WTC11 (cell line): Measurements from ENCODE around the gene MYLK.

Experiments
- FOXJ3 ChIP-seq: sonication (generic); formaldehyde crosslinking; IDR thresholded peaks from 2 replicates; pipeline ENCODE4 v1.9.0; 2021; ENCODE audit warnings: missing genetic modification reagents, mild to moderate bottlenecking, borderline replicate concordance
- IRF2 ChIP-seq: sonication (generic); formaldehyde crosslinking; IDR thresholded peaks from 2 replicates; pipeline ENCODE4 v1.8.0; 2022; ENCODE audit warnings: low read depth, missing genetic modification reagents, borderline replicate concordance
- KAT7 ChIP-seq: sonication (generic); formaldehyde crosslinking; IDR thresholded peaks from 2 replicates; pipeline ENCODE4 v1.8.1; 2023; ENCODE audit warnings: missing genetic modification reagents, mild to moderate bottlenecking, borderline replicate concordance
- NR3C1 ChIP-seq: sonication (generic); formaldehyde crosslinking; conservative IDR thresholded peaks from 2 replicates; pipeline ENCODE4 v1.8.1; 2023; ENCODE audit warnings: low read depth, mild to moderate bottlenecking, missing genetic modification reagents
- TEAD4 ChIP-seq: sonication (generic); formaldehyde crosslinking; IDR thresholded peaks from 2 replicates; pipeline ENCODE4 v1.8.0; 2022; ENCODE audit warnings: mild to moderate bottlenecking, missing genetic modification reagents
- TF ChIP-seq, protein P1 (sequence below): fragments of 200-600 bp; IDR thresholded peaks from 2 replicates; pipeline ENCODE4 v1.8.0; 2022; ENCODE audit warnings: antibody characterized with exemption
- TF ChIP-seq, protein P2 (sequence below): sonication (generic); formaldehyde crosslinking; IDR thresholded peaks from 2 replicates; pipeline ENCODE4 v1.8.1; 2023; ENCODE audit warnings: mild to moderate bottlenecking, missing genetic modification reagents, borderline replicate concordance
- TF ChIP-seq, protein P3 (sequence below): sonication (generic); formaldehyde crosslinking; IDR thresholded peaks from 2 replicates; pipeline ENCODE4 v1.8.1; 2023; ENCODE audit warnings: mild to moderate bottlenecking, missing genetic modification reagents

- TF ChIP-seq, protein P1, sequence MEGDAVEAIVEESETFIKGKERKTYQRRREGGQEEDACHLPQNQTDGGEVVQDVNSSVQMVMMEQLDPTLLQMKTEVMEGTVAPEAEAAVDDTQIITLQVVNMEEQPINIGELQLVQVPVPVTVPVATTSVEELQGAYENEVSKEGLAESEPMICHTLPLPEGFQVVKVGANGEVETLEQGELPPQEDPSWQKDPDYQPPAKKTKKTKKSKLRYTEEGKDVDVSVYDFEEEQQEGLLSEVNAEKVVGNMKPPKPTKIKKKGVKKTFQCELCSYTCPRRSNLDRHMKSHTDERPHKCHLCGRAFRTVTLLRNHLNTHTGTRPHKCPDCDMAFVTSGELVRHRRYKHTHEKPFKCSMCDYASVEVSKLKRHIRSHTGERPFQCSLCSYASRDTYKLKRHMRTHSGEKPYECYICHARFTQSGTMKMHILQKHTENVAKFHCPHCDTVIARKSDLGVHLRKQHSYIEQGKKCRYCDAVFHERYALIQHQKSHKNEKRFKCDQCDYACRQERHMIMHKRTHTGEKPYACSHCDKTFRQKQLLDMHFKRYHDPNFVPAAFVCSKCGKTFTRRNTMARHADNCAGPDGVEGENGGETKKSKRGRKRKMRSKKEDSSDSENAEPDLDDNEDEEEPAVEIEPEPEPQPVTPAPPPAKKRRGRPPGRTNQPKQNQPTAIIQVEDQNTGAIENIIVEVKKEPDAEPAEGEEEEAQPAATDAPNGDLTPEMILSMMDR: no peak
- TF ChIP-seq FOXJ3 (CRISPR knock-in tag) (no peak), KAT7 (CRISPR knock-in tag) (no peak), TEAD4 (no peak), IRF2 (no peak), NR3C1 (CRISPR knock-in tag) (no peak)
- TF ChIP-seq, protein P2, sequence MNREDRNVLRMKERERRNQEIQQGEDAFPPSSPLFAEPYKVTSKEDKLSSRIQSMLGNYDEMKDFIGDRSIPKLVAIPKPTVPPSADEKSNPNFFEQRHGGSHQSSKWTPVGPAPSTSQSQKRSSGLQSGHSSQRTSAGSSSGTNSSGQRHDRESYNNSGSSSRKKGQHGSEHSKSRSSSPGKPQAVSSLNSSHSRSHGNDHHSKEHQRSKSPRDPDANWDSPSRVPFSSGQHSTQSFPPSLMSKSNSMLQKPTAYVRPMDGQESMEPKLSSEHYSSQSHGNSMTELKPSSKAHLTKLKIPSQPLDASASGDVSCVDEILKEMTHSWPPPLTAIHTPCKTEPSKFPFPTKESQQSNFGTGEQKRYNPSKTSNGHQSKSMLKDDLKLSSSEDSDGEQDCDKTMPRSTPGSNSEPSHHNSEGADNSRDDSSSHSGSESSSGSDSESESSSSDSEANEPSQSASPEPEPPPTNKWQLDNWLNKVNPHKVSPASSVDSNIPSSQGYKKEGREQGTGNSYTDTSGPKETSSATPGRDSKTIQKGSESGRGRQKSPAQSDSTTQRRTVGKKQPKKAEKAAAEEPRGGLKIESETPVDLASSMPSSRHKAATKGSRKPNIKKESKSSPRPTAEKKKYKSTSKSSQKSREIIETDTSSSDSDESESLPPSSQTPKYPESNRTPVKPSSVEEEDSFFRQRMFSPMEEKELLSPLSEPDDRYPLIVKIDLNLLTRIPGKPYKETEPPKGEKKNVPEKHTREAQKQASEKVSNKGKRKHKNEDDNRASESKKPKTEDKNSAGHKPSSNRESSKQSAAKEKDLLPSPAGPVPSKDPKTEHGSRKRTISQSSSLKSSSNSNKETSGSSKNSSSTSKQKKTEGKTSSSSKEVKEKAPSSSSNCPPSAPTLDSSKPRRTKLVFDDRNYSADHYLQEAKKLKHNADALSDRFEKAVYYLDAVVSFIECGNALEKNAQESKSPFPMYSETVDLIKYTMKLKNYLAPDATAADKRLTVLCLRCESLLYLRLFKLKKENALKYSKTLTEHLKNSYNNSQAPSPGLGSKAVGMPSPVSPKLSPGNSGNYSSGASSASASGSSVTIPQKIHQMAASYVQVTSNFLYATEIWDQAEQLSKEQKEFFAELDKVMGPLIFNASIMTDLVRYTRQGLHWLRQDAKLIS (CRISPR knock-in tag): no peak
- TF ChIP-seq, protein P3, sequence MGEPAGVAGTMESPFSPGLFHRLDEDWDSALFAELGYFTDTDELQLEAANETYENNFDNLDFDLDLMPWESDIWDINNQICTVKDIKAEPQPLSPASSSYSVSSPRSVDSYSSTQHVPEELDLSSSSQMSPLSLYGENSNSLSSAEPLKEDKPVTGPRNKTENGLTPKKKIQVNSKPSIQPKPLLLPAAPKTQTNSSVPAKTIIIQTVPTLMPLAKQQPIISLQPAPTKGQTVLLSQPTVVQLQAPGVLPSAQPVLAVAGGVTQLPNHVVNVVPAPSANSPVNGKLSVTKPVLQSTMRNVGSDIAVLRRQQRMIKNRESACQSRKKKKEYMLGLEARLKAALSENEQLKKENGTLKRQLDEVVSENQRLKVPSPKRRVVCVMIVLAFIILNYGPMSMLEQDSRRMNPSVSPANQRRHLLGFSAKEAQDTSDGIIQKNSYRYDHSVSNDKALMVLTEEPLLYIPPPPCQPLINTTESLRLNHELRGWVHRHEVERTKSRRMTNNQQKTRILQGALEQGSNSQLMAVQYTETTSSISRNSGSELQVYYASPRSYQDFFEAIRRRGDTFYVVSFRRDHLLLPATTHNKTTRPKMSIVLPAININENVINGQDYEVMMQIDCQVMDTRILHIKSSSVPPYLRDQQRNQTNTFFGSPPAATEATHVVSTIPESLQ (CRISPR knock-in tag): no peak
Observed at GRCh38 chr3:123593381-123593780, 290.8 kb downstream of the MYLK start.
